CD14-positive monocyte (primary cell): ENCODE results near the gene PDIA5. TPM values are rescaled to one million over a fixed set of nuclear protein-coding genes. Genes with fewer than 3 reads are reported as not detected.

Source experiments
- DNase-seq, 3 donors: peaks; one replicate each; pipeline ENCODE4 v3.0.0-alpha.2; 2011 to 2022
- H2AFZ ChIP-seq: 2 replicates; pipeline ENCODE4 v1.6.0; 2012; ENCODE audit warnings: mild to moderate bottlenecking, low read depth, low read length, inconsistent platforms; ENCODE audit not compliant: insufficient read depth, poor library complexity, severe bottlenecking
- H3K27ac ChIP-seq, 2 donors: 1 replicate in 1 of 2; 2 replicates in 1 of 2; pipeline ENCODE4 v1.5.1; 2012 to 2013; ENCODE audit warnings: low read length in 2 of 2, control low read depth in 1 of 2, inconsistent platforms in 1 of 2, low read depth in 1 of 2, mild to moderate bottlenecking in 1 of 2
- H3K27me3 ChIP-seq, 2 donors: one replicate each; pipeline versions ENCODE4 v1.6.0 to v1.6.1; 2011 to 2013; ENCODE audit warnings: low read length in 2 of 2; ENCODE audit not compliant: control insufficient read depth in 2 of 2, insufficient read depth in 2 of 2
- H3K36me3 ChIP-seq, 2 donors: replicated peaks in 1 of 2; 1 replicate in 1 of 2; 2 replicates in 1 of 2; pipeline versions ENCODE4 v1.5.1 to v1.6.1; 2012 to 2013; ENCODE audit warnings: low read length in 2 of 2, control low read depth in 1 of 2, inconsistent platforms in 1 of 2, mild to moderate bottlenecking in 1 of 2; ENCODE audit not compliant: insufficient read depth in 2 of 2, control insufficient read depth in 1 of 2
- H3K4me1 ChIP-seq, 2 donors: 1 replicate in 1 of 2; 2 replicates in 1 of 2; pipeline versions ENCODE4 v1.5.1 to v1.6.1; 2012 to 2013; ENCODE audit warnings: low read length in 2 of 2, control low read depth in 1 of 2, inconsistent platforms in 1 of 2, mild to moderate bottlenecking in 1 of 2, moderate library complexity in 1 of 2; ENCODE audit not compliant: insufficient read depth in 2 of 2, control insufficient read depth in 1 of 2
- H3K4me2 ChIP-seq: replicated peaks from 2 replicates; pipeline ENCODE3; 2012; ENCODE audit warnings: low read length, moderate library complexity, mild to moderate bottlenecking; ENCODE audit not compliant: poor library complexity, severe bottlenecking; ENCODE audit errors: extremely low read depth
- H3K4me3 ChIP-seq, 3 experiments: fragments of 200-600 bp in 1 of 3; sonication (generic) in 1 of 3; replicated peaks in 1 of 3; 1 replicate in 2 of 3; 2 replicates in 1 of 3; pipeline ENCODE4 v1.5.1; 2011 to 2013; ENCODE audit warnings: low read length in 3 of 3, mild to moderate bottlenecking in 3 of 3, control low read depth in 2 of 3, low read depth in 2 of 3, inconsistent platforms in 1 of 3, moderate library complexity in 1 of 3
- H3K79me2 ChIP-seq: 2 replicates; pipeline ENCODE4 v1.6.0; 2012; ENCODE audit warnings: mild to moderate bottlenecking, control low read depth, inconsistent platforms, low read length, moderate library complexity; ENCODE audit not compliant: insufficient read depth
- H3K9ac ChIP-seq: 2 replicates; pipeline ENCODE4 v1.6.0; 2017; ENCODE audit warnings: low read length, mild to moderate bottlenecking; ENCODE audit not compliant: insufficient read depth, poor library complexity, severe bottlenecking
- H3K9me3 ChIP-seq, 2 donors: replicated peaks in 1 of 2; 1 replicate in 1 of 2; 2 replicates in 1 of 2; pipeline versions ENCODE4 v1.5.1 to v1.6.1; 2012 to 2013; ENCODE audit warnings: low read length in 2 of 2, control low read depth in 1 of 2; ENCODE audit not compliant: control insufficient read depth in 1 of 2, insufficient read depth in 1 of 2
- H4K20me1 ChIP-seq: 2 replicates; pipeline ENCODE4 v1.6.0; 2012; ENCODE audit warnings: mild to moderate bottlenecking, low read length, control low read depth, moderate library complexity; ENCODE audit not compliant: insufficient read depth
- H3K27ac Mint-ChIP-seq, 7 donors: one replicate each; pipeline ENCODE4 v1.8.0; 2020; ENCODE audit warnings: mild to moderate bottlenecking in 7 of 7, mixed read lengths in 7 of 7, moderate library complexity in 6 of 7, inconsistent platforms in 2 of 7
- H3K27me3 Mint-ChIP-seq, 3 donors: one replicate each; pipeline ENCODE4 v1.8.0; 2021 to 2022; ENCODE audit warnings: low read depth in 3 of 3, mild to moderate bottlenecking in 3 of 3, mixed read lengths in 3 of 3, moderate library complexity in 3 of 3, inconsistent platforms in 1 of 3
- H3K36me3 Mint-ChIP-seq, 2 donors: one replicate each; pipeline ENCODE4 v1.8.0; 2020; ENCODE audit warnings: mixed read lengths in 2 of 2, inconsistent platforms in 1 of 2, mild to moderate bottlenecking in 1 of 2
- H3K4me1 Mint-ChIP-seq: one replicate; pipeline ENCODE4 v1.8.0; 2020; ENCODE audit warnings: mild to moderate bottlenecking, mixed read lengths
- H3K4me3 Mint-ChIP-seq, 2 donors: one replicate each; pipeline ENCODE4 v1.8.0; 2020; ENCODE audit warnings: mild to moderate bottlenecking in 2 of 2, mixed read lengths in 2 of 2, moderate library complexity in 1 of 2
- H3K9me3 Mint-ChIP-seq, 7 donors: one replicate each; pipeline ENCODE4 v1.8.0; 2020 to 2022; ENCODE audit warnings: mixed read lengths in 7 of 7, mild to moderate bottlenecking in 6 of 7, moderate library complexity in 6 of 7, inconsistent platforms in 2 of 7
- WGBS: methylation state at CpG from one replicate; pipeline ENCODE4 v1.1.5; 2013; ENCODE audit warnings: missing lambda C conversion rate; ENCODE audit not compliant: insufficient coverage; 5-methylcytosine and 5-hydroxymethylcytosine counted together
- intact Hi-C, 2 donors: fragments of 100-400 bp; cut with micrococcal nuclease; formaldehyde crosslinking; loops; one replicate each; pipeline versions ENCODE4 v1.15.0 to v1.15.1; 2023
- polyA plus RNA-seq, 3 donors: library from polyadenylated mRNA; depleted of rRNA in 1 of 3; unstranded in 2 of 3; stranded (reverse) in 1 of 3; fragments of 300-500 nt in 2 of 3; fragments of >200 nt in 1 of 3; fragmentation: Illumina TruSeq in 2 of 3; gene quantifications; 1 replicate in 2 of 3; 2 replicates in 1 of 3; pipeline ENCODE4 v1.2.3, GENCODE V29; 2012 to 2021
- TF ChIP-seq, protein P1 (sequence below): fragments of 200-600 bp; IDR thresholded peaks from one replicate; pipeline ENCODE4 v1.8.0; 2022; ENCODE audit warnings: antibody characterized with exemption, mild to moderate bottlenecking

Gene PDIA5
- polyA plus RNA-seq, 3 donors: 7.1 to 10.0 (median 9.2) TPM

DNA sequence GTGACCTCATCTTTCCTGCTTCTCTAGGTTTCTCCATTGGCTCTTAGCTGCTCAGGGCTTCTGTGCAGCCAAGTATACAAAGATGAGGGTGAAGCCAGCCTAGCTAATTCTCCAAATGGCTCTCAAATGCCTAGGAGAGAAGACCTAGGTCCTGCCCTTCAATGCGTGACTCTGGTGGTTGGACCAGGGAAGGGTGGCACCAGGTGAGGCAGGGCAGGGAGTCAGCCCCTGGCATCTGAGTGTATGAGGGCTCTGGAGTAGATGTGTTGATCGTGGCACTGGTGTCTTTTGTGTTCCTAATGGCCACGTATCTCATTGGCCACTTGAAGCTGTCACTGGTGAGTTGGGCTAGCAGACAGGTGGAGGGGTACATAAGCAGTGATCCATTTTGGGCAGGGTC, 59.8 kb downstream of the PDIA5 start:
- WGBS: 100% methylated on average over 3 of the region's 3 CpGs

DNA sequence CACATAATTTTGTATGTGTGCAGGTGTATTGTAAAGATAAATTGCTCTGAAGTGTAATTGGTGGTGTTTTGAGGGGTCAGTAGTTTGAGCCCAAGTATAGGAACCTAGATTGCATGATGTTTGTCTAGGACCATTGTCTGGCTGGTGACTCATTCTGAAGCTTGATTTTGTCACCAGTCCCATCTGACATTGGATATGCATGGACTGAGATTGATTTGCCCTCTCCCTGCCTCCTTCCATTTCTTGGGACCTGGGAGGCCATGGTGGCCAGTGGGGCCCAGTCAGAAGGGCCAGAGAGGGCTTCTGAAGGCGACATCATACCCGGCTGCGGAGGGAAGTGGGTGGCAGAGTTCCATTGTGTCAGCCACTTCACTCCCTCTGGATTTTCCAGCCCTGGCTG, 62.3 kb downstream of the PDIA5 start:
- intact Hi-C loops: no loop called here
- H3K27ac Mint-ChIP-seq: peak overlapping the region in 1 of 7 donors; percentile 10
- Histone ChIP-seq H3K4me2 (no peak overlapping the region), H3K27ac (no peak overlapping the region), H3K9me3 (no peaks in the 10 kb centered on the region), H3K27me3 (no peaks in the 10 kb centered on the region), H3K4me3 (no peak overlapping the region), H2AFZ (no peak overlapping the region), H3K79me2 (no peaks in the 10 kb centered on the region), H4K20me1 (no peaks in the 10 kb centered on the region), H3K9ac (no peak overlapping the region), H3K4me1 (no peaks in the 10 kb centered on the region), H3K36me3 (peaks cover 33 to 91% of the 10 kb centered on the region in 2 donors)
- H3K4me1 Mint-ChIP-seq: no peaks in the 10 kb centered on the region
- no peaks in the 10 kb centered on the region for H3K27me3 Mint-ChIP-seq
- DNase-seq: no peak
- no peak overlapping the region for H3K4me3 Mint-ChIP-seq
- TF ChIP-seq, protein P1, sequence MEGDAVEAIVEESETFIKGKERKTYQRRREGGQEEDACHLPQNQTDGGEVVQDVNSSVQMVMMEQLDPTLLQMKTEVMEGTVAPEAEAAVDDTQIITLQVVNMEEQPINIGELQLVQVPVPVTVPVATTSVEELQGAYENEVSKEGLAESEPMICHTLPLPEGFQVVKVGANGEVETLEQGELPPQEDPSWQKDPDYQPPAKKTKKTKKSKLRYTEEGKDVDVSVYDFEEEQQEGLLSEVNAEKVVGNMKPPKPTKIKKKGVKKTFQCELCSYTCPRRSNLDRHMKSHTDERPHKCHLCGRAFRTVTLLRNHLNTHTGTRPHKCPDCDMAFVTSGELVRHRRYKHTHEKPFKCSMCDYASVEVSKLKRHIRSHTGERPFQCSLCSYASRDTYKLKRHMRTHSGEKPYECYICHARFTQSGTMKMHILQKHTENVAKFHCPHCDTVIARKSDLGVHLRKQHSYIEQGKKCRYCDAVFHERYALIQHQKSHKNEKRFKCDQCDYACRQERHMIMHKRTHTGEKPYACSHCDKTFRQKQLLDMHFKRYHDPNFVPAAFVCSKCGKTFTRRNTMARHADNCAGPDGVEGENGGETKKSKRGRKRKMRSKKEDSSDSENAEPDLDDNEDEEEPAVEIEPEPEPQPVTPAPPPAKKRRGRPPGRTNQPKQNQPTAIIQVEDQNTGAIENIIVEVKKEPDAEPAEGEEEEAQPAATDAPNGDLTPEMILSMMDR: no peak
- H3K36me3 Mint-ChIP-seq: peaks cover 59 to 82% of the 10 kb centered on the region in 2 donors
- 96% methylated on average over 3 of the region's 3 CpGs for WGBS
- no peaks in the 10 kb centered on the region for H3K9me3 Mint-ChIP-seq

More for the DNA sequence above, 59.8 kb downstream of the PDIA5 start:
- Mint-ChIP-seq H3K4me1 (no peaks in the 10 kb centered on the region), H3K27ac (no peak overlapping the region), H3K9me3 (no peaks in the 10 kb centered on the region), H3K4me3 (no peak overlapping the region), H3K36me3 (peaks cover 57 to 79% of the 10 kb centered on the region in 2 donors), H3K27me3 (no peaks in the 10 kb centered on the region)
- H3K4me3 ChIP-seq: no peak overlapping the region
- H3K4me1 ChIP-seq: no peaks in the 10 kb centered on the region
- no peaks in the 10 kb centered on the region for H4K20me1 ChIP-seq
- DNase-seq: no peak
- H3K9me3 ChIP-seq: no peaks in the 10 kb centered on the region
- TF ChIP-seq, protein P1: no peak
- no peak overlapping the region for H3K9ac ChIP-seq
- H3K36me3 ChIP-seq: peaks cover 35 to 90% of the 10 kb centered on the region in 2 donors
- no peak overlapping the region for H3K4me2 ChIP-seq
- H3K79me2 ChIP-seq: no peaks in the 10 kb centered on the region
- no peak overlapping the region for H2AFZ ChIP-seq
- H3K27ac ChIP-seq: no peak overlapping the region
- H3K27me3 ChIP-seq: no peaks in the 10 kb centered on the region
- intact Hi-C loops: no loop called here
